NCI-H510A (cell line): ENCODE data around the gene MADCAM1.

Experiments
- DNase-seq: peaks from one replicate; lab custom pipeline; 2025; lab: John Stamatoyannopoulos, UW

MADCAM1 gene

DNA sequence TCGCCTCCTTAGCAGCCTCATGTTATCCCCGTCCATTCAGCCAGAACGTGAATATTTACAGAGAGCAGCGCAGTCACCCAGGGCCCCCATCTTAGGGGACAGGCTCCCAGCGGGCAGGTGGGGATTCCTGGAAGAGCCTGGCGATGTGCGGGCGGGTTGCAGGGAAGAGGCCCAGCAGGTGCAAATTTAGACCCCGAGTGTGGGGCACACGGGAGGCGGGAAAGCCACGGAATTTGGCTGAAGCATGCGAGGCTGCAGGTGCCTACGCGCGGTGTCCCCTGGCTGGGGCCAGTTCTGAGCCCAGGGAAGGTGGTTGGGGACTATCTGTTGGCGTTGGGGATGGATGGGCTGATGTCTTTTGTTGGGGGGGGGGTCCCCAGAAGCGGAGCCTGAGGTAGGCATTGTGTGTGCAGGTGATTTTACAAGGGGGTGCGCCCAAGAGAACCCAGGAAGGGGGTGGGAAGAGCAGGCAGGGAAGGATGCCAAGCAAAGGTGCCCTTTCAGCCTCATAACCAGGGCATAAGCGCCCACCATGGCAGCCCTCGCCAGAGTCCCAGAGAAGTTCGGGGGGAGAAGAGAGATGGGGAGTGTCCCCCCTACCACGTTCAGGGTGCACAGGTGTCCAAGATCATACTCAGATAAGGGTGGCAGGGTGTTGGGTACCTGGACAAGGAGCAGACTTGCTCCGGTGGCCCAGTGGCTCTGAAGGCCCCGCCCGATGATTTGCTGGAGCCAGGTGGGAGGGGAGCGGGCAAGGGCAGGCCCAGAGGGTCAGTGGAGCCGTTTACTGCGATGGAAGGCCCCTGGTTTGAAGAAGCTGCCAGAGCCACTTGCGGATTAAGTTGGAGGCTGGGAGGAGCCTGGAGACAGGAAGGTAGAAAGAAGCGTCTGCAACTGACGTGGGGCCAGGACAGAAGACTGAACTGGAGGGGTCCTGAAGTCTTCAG is 12.2 kb downstream of the MADCAM1 start:
- no peak for DNase-seq

DNA sequence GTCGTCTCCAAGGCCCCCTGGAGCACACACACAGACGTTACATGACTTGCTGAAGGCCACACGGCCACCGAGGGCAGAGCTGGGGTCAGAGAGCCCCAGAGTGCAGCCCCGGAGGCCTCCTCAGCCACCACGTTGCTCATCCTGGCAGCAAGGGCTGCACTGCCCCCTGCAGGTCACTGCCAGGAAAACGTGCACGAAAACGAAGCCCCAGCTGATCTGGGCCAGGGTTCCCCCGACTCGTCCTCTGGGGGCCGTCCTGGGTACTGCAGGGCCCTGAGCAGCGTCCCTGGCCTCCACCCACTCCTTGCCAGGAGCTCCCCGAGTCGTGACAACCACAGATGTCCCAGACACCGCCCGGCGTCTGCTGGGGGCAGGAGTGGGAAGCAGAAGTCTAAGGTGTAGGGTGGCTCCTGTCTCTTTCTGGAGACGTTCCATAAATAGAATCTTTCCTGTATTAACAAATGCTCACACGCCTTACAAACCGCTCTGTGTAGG is 14.4 kb downstream of the MADCAM1 start:
- DNase-seq: peak; percentile 63

DNA sequence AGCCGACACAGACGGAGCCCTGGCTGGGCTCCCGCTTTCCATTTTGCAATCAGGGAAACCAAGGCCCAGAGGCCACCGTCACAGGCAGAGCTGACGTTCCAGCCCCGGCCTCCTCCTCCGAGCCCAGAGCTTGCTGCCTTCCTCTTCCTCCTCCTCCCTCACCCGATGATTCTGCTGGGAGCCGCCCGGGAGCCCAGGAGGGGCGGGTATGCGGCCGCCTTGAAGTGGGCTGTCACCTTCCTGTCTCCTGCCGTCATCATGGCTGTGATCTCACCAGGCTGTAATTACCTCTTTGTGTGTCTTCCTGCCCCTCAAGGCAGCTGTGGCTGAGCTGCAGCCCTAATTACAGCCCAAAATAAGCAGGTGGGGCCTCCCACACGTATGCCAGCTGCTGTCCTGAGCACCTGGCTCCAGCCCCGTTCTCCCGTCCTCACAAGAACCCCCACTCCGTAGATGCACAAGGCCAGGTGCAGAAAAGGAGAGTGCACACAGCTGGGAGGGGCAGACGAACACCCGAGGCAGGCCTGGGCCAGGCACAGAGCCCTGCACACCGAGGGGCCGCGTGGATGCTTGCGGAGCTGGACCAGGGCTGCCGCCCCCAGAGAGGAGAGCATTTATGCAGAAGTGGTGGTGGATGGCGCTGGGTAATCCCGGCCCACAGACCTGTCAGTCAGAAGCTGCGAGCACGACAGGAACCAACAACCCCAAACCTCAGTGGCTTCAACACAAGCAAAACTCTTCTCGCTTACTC is 15.0 kb downstream of the MADCAM1 start:
- peak; percentile 89 for DNase-seq

DNA sequence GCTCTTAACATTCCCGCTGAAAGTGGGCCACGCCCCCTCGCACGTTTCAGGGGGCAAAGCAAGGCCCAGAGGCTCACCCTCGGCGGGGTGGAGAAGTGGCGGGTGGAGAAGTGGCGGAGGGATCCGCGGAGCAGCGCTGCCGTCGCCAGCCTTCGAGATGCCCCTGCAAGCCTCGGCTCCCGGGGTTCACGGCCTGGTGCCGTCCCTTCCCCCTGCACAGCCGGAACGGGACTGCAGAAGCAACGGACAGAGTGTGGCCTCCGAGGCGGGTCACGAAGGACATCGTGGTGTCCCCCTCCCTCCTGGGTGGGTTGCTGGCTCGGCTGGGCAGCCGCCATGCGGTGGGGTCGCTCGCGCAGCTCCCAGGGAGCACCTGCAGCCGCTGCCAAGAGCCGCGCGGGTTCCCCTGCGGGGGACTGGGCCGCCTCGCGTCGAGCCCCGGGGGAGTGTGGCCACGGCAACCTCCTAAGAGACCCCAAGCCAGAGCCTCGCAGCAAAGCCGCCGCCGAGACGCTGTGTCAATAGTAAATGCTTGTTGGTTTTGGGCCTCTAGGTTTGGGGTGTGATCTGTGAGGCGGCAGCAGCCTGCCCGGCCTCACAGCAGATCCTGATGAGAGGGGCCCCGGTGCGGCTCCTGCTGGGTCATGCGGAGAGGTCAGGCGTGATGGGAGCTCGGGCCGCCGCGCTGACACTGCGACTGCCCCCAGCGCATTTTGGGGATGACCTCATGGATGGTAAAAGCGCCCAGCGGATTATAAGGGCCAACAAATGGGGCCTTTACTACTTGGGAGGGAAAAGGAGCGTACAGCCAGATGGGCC is 16.5 kb downstream of the MADCAM1 start:
- peak; percentile 91 for DNase-seq

DNA sequence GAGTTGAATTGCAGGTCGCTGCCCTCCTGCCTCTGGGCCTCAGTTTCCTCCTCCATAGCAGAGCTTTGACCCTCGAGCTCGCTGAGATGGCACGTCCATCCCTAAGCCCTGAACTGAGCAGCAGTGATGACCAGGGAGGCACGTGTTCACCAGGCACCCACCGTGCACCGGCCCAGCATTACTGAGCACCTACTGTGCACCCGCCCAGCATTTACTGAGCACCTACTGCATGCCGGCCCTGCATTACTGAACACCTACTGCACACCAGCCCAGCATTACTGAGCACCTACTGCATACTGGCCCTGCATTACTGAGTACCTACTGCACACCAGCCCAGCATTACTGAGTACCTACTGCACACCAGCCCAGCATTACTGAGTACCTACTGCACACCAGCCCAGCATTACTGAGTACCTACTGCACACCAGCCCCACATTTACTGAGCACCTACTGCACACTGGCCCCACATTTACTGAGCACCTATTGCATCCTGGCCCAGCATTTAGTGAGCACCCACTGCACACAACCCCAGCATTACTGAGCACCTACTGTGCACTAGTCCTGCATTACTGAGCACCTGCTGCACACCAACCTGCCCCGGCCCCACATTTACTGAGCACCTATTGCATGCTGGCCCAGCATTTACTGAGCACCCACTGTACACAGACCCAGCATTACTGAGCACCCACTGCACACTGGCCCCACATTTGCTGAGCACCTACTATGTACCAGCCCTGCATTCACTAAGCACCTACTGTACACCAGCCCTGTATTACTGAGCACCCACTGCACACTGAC is 17.3 kb downstream of the MADCAM1 start:
- no peak for DNase-seq

DNA sequence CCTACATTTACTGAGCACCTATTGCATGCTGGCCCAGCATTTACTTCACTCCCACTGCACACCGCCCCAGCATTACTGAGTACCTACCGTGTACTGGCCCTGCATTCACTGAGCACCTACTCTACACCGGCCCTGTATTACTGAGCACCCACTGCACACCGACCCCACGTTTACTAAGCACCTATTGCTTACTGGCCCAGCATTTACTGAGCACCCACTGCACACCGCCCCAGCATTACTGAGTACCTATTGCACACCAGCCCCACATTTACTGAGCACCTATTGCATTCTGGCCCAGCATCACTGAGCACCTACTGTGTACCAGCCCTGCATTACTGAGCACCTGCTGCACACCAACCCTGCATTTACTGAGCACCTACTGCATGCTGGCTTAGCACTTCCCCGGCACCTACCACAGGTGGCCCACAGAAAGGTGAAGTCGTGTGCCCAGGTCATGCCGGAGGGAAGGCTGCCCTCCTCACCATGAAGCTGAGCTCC is 17.9 kb downstream of the MADCAM1 start:
- DNase-seq: no peak

DNA sequence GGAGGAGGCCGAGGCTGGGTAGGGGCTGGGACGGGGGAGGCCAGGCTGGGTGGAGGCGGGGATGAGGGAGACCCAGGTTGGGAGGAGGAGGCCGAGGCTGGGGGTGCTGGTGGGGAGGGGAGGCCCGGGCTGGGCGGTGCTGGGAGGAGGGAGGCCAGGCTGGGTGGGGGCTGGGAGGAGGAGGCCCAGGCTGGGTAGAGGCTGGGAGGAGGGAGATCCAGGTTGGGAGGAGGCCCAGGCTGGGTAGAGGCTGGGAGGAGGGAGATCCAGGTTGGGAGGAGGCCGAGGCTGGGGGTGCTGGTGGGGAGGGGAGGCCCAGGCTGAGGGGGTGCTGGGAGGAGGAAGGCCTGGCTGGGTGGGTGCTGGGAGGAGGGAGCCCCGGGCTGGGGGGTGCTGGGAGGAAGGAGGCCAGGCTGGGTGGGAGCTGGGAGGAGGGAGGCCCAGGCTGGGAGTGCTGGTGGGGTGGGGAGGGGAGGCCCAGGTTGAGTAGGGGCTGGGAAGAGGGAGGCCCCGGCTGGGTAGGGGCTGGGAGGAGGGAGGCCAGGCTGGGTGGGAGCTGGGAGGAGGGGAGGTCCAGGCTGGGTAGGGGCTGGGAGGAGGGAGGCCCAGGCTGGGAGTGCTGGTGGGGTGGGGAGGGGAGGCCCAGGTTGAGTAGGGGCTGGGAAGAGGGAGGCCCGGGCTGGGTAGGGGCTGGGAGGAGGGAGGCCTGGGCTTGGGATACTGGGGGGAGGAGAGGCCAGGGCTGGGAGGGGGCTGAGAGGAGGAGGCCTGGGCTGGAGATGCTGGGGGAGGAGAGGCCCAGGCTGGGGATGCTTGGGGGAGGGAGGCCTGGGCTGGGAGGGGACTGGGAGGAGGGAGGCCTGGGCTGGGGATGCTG is 21.7 kb downstream of the MADCAM1 start:
- no peak for DNase-seq

DNA sequence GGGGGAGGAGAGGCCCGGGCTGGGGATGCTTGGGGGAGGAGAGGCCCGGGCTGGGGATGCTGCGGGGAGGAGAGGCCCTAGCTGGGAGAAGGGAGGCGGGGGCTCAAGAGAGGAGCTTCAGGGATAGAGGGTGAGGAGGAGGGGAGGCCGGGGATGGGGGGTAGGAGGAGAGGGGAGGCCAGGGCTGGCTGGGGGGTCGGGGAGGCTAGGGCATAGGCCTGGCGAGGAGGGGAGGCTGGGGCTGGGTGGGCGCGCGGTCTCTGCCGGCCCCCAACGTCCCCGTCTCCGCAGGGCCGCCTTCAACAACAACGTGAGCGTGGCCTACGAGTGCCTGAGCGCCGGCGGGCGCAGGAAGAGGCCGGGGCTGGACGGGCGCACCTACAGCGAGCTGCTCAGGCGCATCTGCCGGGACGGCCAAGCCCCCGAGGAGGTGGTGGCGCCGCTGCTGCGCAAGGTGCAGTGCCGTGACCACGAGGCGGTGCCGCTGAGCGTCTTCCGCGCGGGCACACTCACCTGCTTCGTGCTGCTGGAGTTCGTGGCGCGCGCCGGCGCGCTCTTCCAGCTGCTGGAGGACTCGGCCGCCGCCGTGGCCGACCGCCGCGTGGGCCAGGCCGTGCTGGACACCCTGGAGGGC is 22.4 kb downstream of the MADCAM1 start:
- DNase-seq: no peak

DNA sequence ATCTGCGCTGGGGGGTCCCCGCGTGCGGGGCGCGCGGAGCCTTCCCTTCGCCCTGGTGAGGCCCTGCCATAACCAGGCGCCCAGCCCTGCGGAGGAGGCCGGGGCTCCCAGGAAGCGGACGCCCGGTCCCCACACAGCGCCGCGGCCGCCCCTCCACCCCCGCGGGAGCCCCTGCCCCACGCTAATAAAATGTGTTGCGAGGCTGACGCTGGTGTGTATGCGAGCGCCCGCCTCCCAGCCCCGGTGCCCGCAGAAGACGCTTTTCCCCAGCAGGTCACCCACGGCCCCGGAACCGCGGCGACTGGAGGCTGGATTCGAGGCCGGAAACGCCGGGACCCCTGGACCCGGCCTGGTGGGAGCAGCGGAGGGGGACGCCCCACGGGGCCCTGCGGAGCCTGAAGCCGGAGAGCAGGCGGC is 23.2 kb downstream of the MADCAM1 start:
- DNase-seq: no peak

DNA sequence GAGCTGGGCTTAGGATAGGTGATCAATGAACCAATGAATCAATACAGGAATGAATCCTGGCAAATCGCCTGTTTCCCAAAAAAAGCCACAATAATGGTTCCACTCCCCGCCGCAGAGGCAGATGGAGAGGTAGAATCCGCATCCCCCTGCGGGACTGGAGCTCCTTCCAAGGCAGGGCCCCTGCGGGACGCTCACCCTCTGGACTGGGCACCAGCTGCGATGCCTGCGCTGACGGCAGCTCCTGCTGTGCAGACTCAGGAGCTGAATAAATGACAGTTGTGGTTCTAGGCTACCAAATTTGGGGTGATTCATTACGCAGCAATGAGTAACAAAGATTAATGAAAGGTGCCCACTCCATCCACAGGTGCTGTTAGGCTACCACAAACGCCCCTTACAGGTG is 26.4 kb downstream of the MADCAM1 start:
- no peak for DNase-seq

DNA sequence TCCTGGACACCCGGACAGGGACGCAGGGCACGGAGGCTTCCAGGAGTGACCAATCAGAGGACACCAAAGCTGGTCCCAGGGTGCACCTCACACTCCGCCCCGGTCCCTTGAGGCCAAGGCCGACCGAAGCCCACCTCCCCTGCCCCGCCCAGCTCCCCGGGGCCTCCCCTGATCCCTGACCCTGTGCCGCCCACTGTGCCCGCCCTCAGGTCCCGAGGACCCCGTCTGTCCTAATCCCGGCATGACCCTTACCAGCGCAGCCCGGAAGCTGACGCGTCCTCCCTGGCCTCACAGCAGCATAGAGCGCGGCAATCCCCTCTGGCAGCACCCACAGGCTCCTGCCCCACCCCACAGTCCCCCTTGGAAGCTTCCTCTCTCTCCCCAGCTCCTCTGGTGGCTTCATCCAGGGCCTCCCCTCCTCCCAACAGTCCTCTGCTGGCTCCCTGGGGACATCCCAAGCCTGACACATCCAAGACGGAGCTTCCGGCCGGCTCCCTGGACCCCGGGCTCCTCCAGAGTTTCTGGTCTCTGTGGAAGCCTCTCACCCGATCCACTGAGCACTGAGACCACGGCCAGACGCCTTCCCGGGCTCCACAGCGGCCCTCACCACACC is 27.9 kb downstream of the MADCAM1 start:
- DNase-seq: no peak

DNA sequence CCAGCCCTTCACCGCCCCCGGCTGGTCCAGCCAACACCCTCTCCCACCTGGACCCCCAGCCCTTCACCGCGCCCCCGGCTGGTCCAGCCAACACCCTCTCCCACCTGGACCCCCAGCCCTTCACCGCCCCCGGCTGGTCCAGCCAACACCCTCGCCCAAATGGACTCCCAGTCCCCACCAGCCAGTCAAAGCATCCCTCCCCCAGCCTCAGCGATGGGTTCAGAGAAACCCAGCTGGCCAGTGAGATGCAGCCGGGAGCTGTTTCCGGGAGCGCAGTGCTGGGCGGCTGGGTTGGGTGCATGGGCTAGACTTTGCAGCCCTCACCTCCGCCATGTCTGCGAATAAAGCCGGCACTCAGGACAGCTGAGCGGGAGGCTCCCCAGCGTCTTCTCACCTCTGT is 28.7 kb downstream of the MADCAM1 start:
- no peak for DNase-seq

DNA sequence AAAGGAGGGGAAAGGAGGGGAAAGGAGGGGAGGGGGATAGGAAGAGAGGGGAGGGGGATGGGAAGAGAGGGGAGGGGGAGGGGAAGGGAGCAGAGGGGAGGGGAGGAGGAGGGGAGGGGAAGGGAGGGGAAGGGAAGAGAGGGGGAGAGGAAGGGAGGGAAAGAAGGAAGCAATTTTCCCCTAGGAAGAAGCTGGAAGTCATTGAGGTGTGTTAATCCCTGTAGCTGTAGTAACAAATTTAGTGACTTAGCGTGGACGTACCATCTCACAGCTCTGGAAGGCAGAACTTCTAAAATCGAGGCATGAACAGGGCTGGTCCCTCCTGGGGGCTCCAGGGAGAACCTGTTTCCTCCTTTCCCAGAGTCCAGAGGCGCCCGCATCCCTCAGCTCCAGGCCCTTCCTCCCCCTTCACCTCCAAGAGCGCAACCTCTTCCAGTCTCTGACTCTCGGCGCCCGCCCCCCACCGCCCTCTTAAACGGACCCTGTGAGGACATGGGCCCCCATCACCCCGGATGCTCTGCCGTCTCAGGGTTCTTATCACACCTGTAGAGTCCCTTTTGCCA is 29.7 kb downstream of the MADCAM1 start:
- no peak for DNase-seq

DNA sequence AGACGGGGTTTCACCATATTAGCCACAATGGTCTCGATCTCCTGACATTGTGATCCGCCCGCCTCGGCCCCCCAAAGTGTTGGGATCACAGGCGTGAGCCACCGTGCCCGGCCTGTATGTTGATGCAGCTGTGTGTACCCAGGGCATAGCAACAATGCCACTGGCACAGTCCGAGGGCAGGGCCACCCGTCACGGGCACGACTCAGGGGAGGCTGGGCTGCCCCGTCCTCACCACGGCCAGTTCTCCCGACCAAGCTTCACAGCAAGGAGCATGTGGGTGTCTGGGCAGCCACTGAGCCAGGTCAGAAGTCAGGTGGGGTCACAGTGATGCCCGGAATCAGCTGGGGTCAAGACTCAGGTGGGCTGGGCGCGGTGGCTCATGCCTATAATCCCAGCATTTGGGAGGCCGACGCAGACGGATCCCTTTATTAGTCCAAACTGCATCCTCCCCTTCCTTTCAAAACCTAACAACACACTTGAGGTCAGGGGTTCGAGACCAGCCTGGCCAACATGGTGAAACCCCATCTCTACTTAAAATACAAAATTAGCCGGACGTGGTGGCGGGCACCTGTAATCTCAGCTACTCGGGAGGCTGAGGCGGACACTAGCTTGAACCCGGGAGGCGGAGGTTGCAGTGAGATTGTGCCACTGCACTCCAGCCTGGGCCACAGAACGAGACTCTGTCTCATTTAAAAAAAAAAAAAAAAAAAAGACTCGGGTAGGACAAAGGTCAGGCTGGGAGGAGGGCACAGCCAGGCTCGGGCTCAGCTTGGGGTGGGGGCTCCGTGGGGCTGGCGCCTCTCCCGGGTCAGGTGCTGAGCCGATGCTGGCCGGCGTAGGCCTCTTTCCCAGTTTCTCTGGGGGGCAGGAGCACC is 34.1 kb downstream of the MADCAM1 start:
- DNase-seq: no peak

DNA sequence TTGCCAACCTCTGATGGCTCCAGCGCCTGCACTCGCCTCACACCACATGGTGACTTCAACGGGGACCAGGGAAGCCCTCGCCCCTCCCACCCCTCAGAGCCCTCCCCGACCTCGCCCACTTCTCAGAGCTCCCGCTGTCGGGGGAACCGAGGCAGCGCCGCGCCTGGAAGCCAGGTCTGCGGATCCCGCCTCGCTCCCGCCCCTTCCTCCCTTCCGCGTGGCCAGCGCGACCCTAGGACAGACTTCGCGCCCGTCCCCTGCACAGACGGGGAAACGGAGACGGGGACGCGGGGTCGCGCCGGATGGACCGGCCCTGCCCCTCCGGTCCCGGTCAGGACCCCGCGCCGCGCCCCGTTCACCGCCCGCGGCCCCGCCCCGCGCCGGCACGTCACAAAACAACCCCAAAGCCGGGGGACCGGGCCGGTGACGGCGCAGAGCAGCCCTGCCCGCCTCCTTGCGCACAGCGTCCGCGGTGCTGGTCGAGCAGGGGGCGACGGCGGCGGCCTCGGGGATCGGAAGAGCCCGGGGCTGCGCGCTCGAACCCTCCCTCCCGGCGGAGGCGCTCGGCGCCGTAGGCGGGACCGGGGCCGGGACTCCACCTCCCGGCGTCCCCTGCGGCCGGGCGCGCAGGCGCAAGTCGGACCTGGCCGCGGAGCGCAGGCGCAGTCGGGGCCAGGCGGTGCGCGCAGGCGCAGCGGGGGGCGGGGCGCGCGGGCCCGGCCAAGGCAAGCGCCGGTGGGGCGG is 34.9 kb downstream of the MADCAM1 start:
- DNase-seq: peak; percentile 64

DNA sequence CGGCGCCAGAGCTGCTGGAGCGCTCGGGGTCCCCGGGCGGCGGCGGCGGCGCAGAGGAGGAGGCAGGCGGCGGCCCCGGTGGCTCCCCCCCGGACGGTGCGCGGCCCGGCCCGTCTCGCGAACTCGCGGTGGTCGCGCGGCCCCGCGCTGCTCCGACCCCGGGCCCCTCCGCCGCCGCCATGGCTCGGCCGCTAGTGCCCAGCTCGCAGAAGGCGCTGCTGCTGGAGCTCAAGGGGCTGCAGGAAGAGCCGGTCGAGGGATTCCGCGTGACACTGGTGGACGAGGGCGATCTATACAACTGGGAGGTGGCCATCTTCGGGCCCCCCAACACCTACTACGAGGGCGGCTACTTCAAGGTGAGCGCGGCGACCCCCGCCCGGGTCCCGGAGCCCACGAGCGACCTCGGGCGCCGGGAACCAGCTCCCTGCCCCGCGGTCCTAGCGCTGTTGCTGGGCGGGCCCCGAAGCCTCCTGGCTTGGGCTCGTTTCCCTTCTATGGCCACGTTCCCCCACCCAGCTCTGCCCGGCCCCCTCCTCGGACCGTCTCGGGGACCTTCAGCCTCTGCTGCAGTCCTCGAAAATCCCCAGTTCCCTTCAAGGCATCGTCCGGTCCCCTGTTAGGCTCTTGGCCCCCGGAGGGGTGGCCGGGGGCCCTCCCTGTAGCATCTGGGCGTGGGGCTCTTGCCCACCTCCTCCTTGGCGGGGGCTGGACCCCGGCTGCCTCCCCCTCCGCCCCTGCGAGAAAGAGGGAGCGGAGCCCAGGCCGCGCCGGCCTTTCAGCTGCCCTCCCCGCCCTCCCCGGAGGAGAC is 35.7 kb downstream of the MADCAM1 start, which contains the start of gene CDC34:
Gene CDC34 (plus strand): TSS at position 8 of the 808 bp plus-strand sequence. CDS start 172 bp downstream, at position 180.
- no peak for DNase-seq
